Transverse colon (tissue), 3 donors: Measurements from ENCODE around the gene FLACC1.

ENCODE experiments used
- CTCF ChIP-seq, 5 experiments: fragments of 200-600 bp in 3 of 5; fragments of 450-650 bp in 2 of 5; sonication (generic) in 3 of 5; IDR thresholded peaks; 1 replicate in 2 of 5; 2 replicates in 3 of 5; pipeline ENCODE4 v1.5.1; 2016 to 2017; ENCODE audit warnings: antibody characterized with exemption in 5 of 5, inconsistent platforms in 3 of 5, mild to moderate bottlenecking in 2 of 5, moderate library complexity in 1 of 5
- EP300 ChIP-seq: sonication (generic); formaldehyde crosslinking; IDR thresholded peaks from one replicate; pipeline ENCODE4 v1.6.1; 2017; ENCODE audit warnings: antibody characterized with exemption, low read depth
- POLR2A ChIP-seq: fragments of 450-650 bp; IDR thresholded peaks from one replicate; pipeline ENCODE4 v1.6.1; 2016; ENCODE audit warnings: antibody characterized with exemption, mild to moderate bottlenecking, moderate library complexity

DNA sequence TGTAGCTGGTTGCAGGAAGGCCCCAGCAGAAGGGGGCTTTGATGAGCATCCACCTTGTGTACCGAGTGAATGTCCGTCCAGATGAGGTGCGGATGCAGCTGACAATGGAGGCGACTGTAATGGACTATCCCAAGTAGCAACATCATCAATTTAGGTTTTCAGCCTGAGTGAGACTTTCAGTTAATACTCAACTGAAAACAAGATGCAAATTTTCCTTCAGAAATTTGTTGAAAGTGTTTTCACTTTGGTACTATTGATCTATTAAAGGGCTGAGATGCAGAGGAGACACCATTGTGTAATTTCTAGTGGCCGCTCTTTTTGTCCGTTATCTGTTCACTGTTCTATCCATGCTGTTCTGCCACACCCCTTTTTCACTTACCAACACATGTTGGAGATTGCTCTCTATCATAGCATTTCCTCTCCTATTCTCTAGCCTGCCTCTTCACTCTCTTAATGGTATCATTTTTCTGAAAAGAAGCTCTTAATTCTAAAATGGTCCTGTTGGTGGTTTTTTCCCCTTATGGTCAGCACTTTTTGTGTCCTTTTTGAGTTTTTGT lies 108.8 kb downstream of the FLACC1 start:
- TF ChIP-seq CTCF (IDR thresholded peaks at IDR 0.05): no peak
- no peak for TF ChIP-seq EP300
- no peak for TF ChIP-seq POLR2A
